Stomach (tissue), 9 donors: ENCODE results near the gene MFAP1. TPM values are rescaled to one million over a fixed set of nuclear protein-coding genes. Genes with fewer than 3 reads are reported as not detected.
"Not testable (repeated sequence)": the region's sequence is repeated elsewhere in the genome, so short reads cannot be mapped to it uniquely, and the experiment has no call there.

Experiments
- DNase-seq, 2 donors: peaks; one replicate each; pipeline versions ENCODE4 v3.0.0 to v3.0.0-alpha.2; 2013 to 2019
- H3K27ac ChIP-seq, 5 donors: fragments of 200-600 bp in 4 of 5; sonication (generic) in 4 of 5; one replicate each; pipeline ENCODE4 v1.5.1; 2013 to 2019; ENCODE audit warnings: mild to moderate bottlenecking in 1 of 5, moderate library complexity in 1 of 5
- H3K27me3 ChIP-seq, 3 donors: fragments of 200-600 bp; sonication (generic); one replicate each; pipeline ENCODE4 v1.5.1; 2017 to 2019; ENCODE audit warnings: mixed run types in 1 of 3
- H3K36me3 ChIP-seq, 4 donors: fragments of 200-600 bp; sonication (generic); 1 replicate in 3 of 4; 2 replicates in 1 of 4; pipeline ENCODE4 v1.5.1; 2016 to 2019
- H3K4me1 ChIP-seq, 4 donors: fragments of 200-600 bp; sonication (generic); one replicate each; pipeline ENCODE4 v1.5.1; 2016 to 2019
- H3K4me3 ChIP-seq, 4 donors: fragments of 200-600 bp; sonication (generic) in 3 of 4; one replicate each; pipeline ENCODE4 v1.5.1; 2016 to 2019; ENCODE audit warnings: mild to moderate bottlenecking in 1 of 4
- H3K9me3 ChIP-seq, 4 donors: fragments of 200-600 bp; sonication (generic); one replicate each; pipeline ENCODE4 v1.5.1; 2016 to 2019
- EP300 ChIP-seq: sonication (generic); formaldehyde crosslinking; IDR thresholded peaks from one replicate; pipeline ENCODE4 v1.6.1; 2017; ENCODE audit warnings: antibody characterized with exemption
- POLR2A ChIP-seq, 4 donors: fragments of 450-650 bp; IDR thresholded peaks; one replicate each; pipeline ENCODE4 v1.6.1; 2016; ENCODE audit warnings: antibody characterized with exemption in 4 of 4, control low read depth in 2 of 4, mild to moderate bottlenecking in 1 of 4, moderate library complexity in 1 of 4
- POLR2AphosphoS5 ChIP-seq, 3 donors: sonication (generic); formaldehyde crosslinking; IDR thresholded peaks; one replicate each; pipeline ENCODE4 v1.6.1; 2016; ENCODE audit warnings: antibody characterized with exemption in 3 of 3
- WGBS, 5 donors: extraction: QIAGEN DNeasy Blood & Tissue Kit in 3 of 5; methylation state at CpG; one replicate each; pipeline versions ENCODE4 v1.1.5 to v1.1.7; 2013 to 2018; 5-methylcytosine and 5-hydroxymethylcytosine counted together
- intact Hi-C: fragments of 100-400 bp; cut with DNase I; formaldehyde crosslinking; loops from one replicate; pipeline ENCODE4 v1.15.1; 2023; ENCODE audit warnings: low total_unique reads
- polyA plus RNA-seq, 3 donors: library from polyadenylated mRNA; stranded (reverse); fragments of 200-250 nt; gene quantifications; one replicate each; pipeline ENCODE4 v1.2.3, GENCODE V29; 2013
- total RNA-seq, 5 donors: library from RNA; depleted of rRNA; stranded (reverse); fragments of >200 nt; gene quantifications; one replicate each; pipeline versions ENCODE4 v1.1.0 to v1.2.3, GENCODE V29; 2014 to 2016
- TF ChIP-seq, protein P1 (sequence below), 7 experiments: fragments of 450-650 bp in 4 of 7; fragments of 200-600 bp in 3 of 7; sonication (generic) in 3 of 7; IDR thresholded peaks; one replicate each; pipeline ENCODE4 v1.5.1; 2016 to 2019; ENCODE audit warnings: antibody characterized with exemption in 7 of 7, control low read depth in 2 of 7, mild to moderate bottlenecking in 1 of 7
- donor health status: healthy with polysubstance abuse.
- donor health status: Bipolar disorder and iron deficiency.
- donor health status: healthy.

Gene MFAP1
- total and polyA plus RNA-seq, 8 donors, result 1.2 to 20.3 (median 13.2) TPM

DNA sequence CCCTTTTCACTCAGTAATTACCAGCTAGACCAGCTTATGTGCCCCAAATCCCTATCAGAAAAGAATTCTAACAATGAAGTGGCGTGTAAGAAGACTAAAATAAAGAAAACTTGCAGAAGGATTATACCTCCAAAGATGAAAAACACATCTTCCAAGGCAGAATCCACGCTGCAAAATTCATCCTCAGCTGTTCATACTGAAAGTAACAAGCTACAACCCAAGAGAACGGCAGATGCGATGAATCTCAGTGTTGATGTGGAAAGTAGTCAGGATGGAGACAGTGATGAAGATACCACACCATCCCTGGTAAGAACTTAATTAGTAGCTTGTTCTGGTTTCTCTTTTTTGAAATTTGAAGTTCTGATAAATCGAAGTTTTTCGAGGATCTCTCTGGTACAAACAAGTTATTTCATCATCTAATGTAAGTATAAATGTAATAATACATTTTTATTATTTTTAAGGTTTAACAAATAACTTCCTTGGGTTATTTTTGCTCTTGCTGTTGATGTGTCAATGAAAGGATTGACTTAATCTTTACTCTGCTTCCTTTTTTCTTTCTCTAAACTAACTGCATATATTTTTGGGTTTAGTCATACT is 3.7 kb upstream of the MFAP1 start:
- 51 to 70% (median 62%) methylated on average over 6 of the region's 6 CpGs for WGBS, 5 donors
- H3K36me3 ChIP-seq, result no peaks in the 10 kb centered on the region
- H3K27ac ChIP-seq, result peak overlapping the region in 2 of 5 donors; percentile 82 to 84
- intact Hi-C loops, result no loop called here
- no peaks in the 10 kb centered on the region for H3K27me3 ChIP-seq
- H3K9me3 ChIP-seq, result no peaks in the 10 kb centered on the region
- TF ChIP-seq POLR2A (IDR thresholded peaks at IDR 0.05) (no peak), POLR2AphosphoS5 (IDR thresholded peaks at IDR 0.05) (no peak), EP300 (no peak)
- TF ChIP-seq, protein P1, sequence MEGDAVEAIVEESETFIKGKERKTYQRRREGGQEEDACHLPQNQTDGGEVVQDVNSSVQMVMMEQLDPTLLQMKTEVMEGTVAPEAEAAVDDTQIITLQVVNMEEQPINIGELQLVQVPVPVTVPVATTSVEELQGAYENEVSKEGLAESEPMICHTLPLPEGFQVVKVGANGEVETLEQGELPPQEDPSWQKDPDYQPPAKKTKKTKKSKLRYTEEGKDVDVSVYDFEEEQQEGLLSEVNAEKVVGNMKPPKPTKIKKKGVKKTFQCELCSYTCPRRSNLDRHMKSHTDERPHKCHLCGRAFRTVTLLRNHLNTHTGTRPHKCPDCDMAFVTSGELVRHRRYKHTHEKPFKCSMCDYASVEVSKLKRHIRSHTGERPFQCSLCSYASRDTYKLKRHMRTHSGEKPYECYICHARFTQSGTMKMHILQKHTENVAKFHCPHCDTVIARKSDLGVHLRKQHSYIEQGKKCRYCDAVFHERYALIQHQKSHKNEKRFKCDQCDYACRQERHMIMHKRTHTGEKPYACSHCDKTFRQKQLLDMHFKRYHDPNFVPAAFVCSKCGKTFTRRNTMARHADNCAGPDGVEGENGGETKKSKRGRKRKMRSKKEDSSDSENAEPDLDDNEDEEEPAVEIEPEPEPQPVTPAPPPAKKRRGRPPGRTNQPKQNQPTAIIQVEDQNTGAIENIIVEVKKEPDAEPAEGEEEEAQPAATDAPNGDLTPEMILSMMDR (IDR thresholded peaks at IDR 0.05), result no peak
- DNase-seq, result no peak
- peak overlapping the region in 1 of 4 donors; percentile 57 for H3K4me3 ChIP-seq
- H3K4me1 ChIP-seq, result peaks cover 13 to 49% (median 28%) of the 10 kb centered on the region in 4 donors

DNA sequence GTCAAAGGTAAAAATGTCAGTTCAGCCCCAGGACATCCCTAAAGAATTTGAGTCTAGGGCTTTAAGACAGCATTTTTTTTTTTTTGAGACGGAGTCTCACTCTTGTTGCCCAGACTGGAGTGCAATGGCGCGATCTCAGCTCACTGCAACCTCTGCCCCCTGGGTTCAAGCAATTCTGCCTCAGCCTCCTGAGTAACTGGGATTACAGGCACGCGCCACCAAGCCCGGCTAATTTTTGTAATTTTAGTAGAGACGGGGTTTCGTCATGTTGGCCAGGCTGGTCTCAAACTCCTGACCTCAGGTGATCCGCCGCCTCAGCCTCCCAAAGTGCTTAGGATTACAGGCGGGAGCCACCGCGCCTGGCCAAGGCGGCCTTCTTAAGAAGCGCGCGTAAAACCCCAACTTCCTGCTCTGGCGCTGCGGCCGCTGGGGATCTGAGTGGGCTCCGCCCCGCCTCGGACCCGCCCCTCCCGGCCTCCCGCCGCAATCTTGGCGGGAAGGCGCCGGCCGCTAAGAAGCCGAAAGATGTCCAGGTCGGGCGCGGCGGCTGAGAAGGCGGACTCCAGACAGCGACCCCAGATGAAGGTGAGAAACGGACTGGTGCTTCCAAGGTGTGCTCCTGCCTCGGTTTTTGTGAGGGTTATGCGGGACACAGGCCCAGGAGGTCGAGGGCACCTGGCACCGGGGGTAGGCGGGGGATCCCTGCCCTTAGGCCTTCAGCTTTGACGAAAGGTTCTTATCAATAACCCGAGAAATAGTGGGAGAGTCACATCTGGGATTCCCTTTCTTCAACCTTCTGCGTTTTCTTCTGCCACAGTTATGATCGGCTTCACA is 2.2 kb upstream of the MFAP1 start, which contains the start of gene WDR76:
WDR76 (plus strand) TSS at position 495 of the 834 bp plus-strand sequence; CDS start at position 526, 31 bp downstream.
- TF ChIP-seq, protein P1 (IDR thresholded peaks at IDR 0.05), result no peak
- TF ChIP-seq POLR2A (IDR thresholded peaks at IDR 0.05) (no peak), POLR2AphosphoS5 (IDR thresholded peaks at IDR 0.05) (peak; percentile 51 to 69 (median 52)), EP300 (no peak)
- Histone ChIP-seq H3K36me3 (no peaks in the 10 kb centered on the region), H3K4me3 (peak within 1 kb of the TSS; percentile 48 to 61 (median 58)), H3K27me3 (no peaks in the 10 kb centered on the region), H3K9me3 (no peaks in the 10 kb centered on the region), H3K27ac (peak within 1 kb of the TSS; percentile 72 to 84 (median 79)), H3K4me1 (peaks cover 27 to 63% (median 42%) of the 10 kb centered on the region in 4 donors)
- intact Hi-C loops, result no loop called here
- peak; percentile 88 to 95 for DNase-seq
- WGBS, 5 donors, result 4 to 7% (median 5%) methylated on average over 25 to 48 of the region's 48 CpGs

DNA sequence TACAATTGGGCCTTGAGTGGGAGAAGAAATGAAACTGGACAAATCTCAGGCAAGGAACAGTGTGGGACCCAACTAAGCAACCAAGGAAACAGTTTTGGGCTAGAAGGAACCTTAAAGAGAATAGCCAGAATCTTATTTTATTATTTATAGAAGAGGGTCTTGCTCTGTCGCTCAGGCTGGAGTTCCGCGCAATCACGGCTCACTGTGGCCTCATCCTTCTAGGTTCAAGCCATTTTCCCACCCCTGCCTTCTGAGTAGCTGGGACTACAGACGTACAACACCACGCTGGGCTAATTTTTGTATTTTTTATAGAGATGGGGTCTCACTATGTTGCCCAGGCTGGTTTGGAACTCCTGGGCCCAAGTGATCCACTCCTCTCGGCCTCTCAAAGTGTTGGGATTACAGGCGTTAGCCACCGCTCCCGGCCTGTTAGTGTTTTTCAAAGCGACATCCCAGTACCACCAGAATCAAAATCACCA is 1.6 kb upstream of the MFAP1 start:
- intact Hi-C loops, result no loop called here

DNA sequence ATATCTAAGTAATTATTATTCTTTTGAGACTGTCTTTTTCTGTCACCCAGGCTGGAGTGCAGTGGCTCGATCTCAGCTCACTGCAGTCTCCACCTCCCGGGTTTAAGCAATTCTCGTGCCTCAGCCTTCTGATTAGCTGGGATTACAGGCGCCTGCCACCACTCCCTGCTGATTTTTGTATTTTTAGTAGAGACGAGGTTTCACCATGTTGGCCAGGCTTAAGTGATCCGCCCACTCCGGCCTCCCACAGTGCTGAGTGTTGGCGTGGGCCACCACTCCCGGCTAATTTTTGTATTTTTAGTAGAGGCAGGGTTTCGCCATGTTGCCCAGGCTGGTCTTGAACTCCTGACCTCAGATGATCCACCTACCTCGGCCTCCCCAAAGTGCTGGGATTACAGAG is 815 bp upstream of the MFAP1 start:
- H3K4me3 ChIP-seq, intact Hi-C loops, H3K36me3 ChIP-seq, H3K27ac ChIP-seq, DNase-seq, H3K27me3 ChIP-seq, H3K9me3 ChIP-seq: not testable (repeated sequence)
- peaks cover 34 to 75% (median 49%) of the 10 kb centered on the region in 4 donors for H3K4me1 ChIP-seq
- WGBS, 5 donors, result 94 to 97% (median 96%) methylated on average over 11 of the region's 11 CpGs

More for the DNA sequence above, 1.6 kb upstream of the MFAP1 start:
- Histone ChIP-seq H3K36me3 (no peaks in the 10 kb centered on the region), H3K9me3 (no peaks in the 10 kb centered on the region), H3K27me3 (no peaks in the 10 kb centered on the region), H3K4me1 (peaks cover 32 to 70% (median 45%) of the 10 kb centered on the region in 4 donors), H3K4me3 (peak overlapping the region; percentile 48 to 61 (median 58)), H3K27ac (peak overlapping the region in 4 of 5 donors; percentile 78 to 84 (median 80))
- 95 to 97% (median 96%) methylated on average over 11 of the region's 11 CpGs for WGBS, 5 donors
- DNase-seq, result no peak
- TF ChIP-seq, protein P1 (IDR thresholded peaks at IDR 0.05), result no peak
- no peak for TF ChIP-seq POLR2AphosphoS5 (IDR thresholded peaks at IDR 0.05)
- no peak for TF ChIP-seq POLR2A (IDR thresholded peaks at IDR 0.05)
- no peak for TF ChIP-seq EP300
